Type B pancreatic cell (in vitro differentiated cells): Measurements from ENCODE around the gene TMEM130. TPM values are rescaled to one million over a fixed set of nuclear protein-coding genes. Genes with fewer than 3 reads are reported as not detected.
"Not testable (repeated sequence)": the region's sequence is repeated elsewhere in the genome, so short reads cannot be mapped to it uniquely, and the experiment has no call there.

Experiments
- DNase-seq: peaks from one replicate; pipeline ENCODE4 v3.0.0; 2021; ENCODE audit warnings: mixed read lengths; ENCODE audit not compliant: unreplicated experiment; ENCODE audit errors: extremely low spot score
- H3K27ac Mint-ChIP-seq: 2 replicates; pipeline ENCODE4 v1.8.0; 2021; ENCODE audit warnings: mild to moderate bottlenecking, mixed read lengths
- H3K27me3 Mint-ChIP-seq: 2 replicates; pipeline ENCODE4 v1.8.0; 2021; ENCODE audit warnings: mixed read lengths
- H3K36me3 Mint-ChIP-seq: 2 replicates; pipeline ENCODE4 v1.8.0; 2021; ENCODE audit warnings: mixed read lengths
- H3K4me1 Mint-ChIP-seq: one replicate; pipeline ENCODE4 v1.8.0; 2021; ENCODE audit warnings: mixed read lengths; ENCODE audit not compliant: unreplicated experiment
- H3K4me3 Mint-ChIP-seq: 2 replicates; pipeline ENCODE4 v1.8.0; 2021; ENCODE audit warnings: mild to moderate bottlenecking, mixed read lengths
- H3K9me3 Mint-ChIP-seq: 2 replicates; pipeline ENCODE4 v1.8.0; 2021; ENCODE audit warnings: mixed read lengths
- CTCF ChIP-seq: fragments of 200-600 bp; sonication (generic); conservative IDR thresholded peaks from 2 replicates; pipeline ENCODE4 v1.5.0; 2021; ENCODE audit warnings: antibody characterized with exemption, mild to moderate bottlenecking
- total RNA-seq: library from RNA; stranded (reverse); gene quantifications from 2 replicates; pipeline ENCODE4 v1.2.1, GENCODE V29; 2021; ENCODE audit warnings: low replicate concordance

The TMEM130 gene
- total RNA-seq, 1 donor from 2014 or later = 1.2 TPM

GRCh38 chr7:98852826-98853225, 17.0 kb downstream of the TMEM130 start:
- DNase-seq = no peak

GRCh38 chr7:98848918-98849317, 20.9 kb downstream of the TMEM130 start:
- DNase-seq = no peak
- H3K27me3 Mint-ChIP-seq = peaks cover 3% of the 10 kb centered on the region
- no peaks in the 10 kb centered on the region for H3K9me3 Mint-ChIP-seq
- H3K4me1 Mint-ChIP-seq = peaks cover 4% of the 10 kb centered on the region
- no peak overlapping the region for H3K27ac Mint-ChIP-seq
- H3K4me3 Mint-ChIP-seq = no peak overlapping the region
- H3K36me3 Mint-ChIP-seq = peaks cover 4% of the 10 kb centered on the region
- TF ChIP-seq CTCF = no peak

More at GRCh38 chr7:98852826-98853225, 17.0 kb downstream of the TMEM130 start:
- H3K27me3 Mint-ChIP-seq = peaks cover 7% of the 10 kb centered on the region
- H3K4me3 Mint-ChIP-seq = no peak overlapping the region
- no peak overlapping the region for H3K27ac Mint-ChIP-seq
- H3K9me3 Mint-ChIP-seq = no peaks in the 10 kb centered on the region
- peaks cover 4% of the 10 kb centered on the region for H3K36me3 Mint-ChIP-seq
- peaks cover 7% of the 10 kb centered on the region for H3K4me1 Mint-ChIP-seq
- TF ChIP-seq CTCF = no peak

- DNase-seq, H3K9me3 Mint-ChIP-seq, H3K4me1 Mint-ChIP-seq, H3K36me3 Mint-ChIP-seq, H3K4me3 Mint-ChIP-seq, H3K27ac Mint-ChIP-seq, H3K27me3 Mint-ChIP-seq: not testable (repeated sequence)
Observed at GRCh38 chr7:98842552-98842951, 27.3 kb downstream of the TMEM130 start.

- Mint-ChIP-seq H3K4me3 (no peak overlapping the region), H3K36me3 (no peaks in the 10 kb centered on the region), H3K27me3 (peaks cover 3% of the 10 kb centered on the region), H3K4me1 (peaks cover 7% of the 10 kb centered on the region), H3K27ac (no peak overlapping the region), H3K9me3 (no peaks in the 10 kb centered on the region)
- DNase-seq = peak; percentile 80
- TF ChIP-seq CTCF = peak; percentile 99
Observed at GRCh38 chr7:98841179-98841997, 28.4 kb downstream of the TMEM130 start.

- no peak for DNase-seq
Observed at GRCh38 chr7:98840722-98841121, 29.1 kb downstream of the TMEM130 start.

More at GRCh38 chr7:98840722-98841121, 29.1 kb downstream of the TMEM130 start:
- Mint-ChIP-seq H3K27me3 (peaks cover 3% of the 10 kb centered on the region), H3K4me1 (peaks cover 7% of the 10 kb centered on the region), H3K27ac (no peak overlapping the region), H3K4me3 (no peak overlapping the region), H3K36me3 (no peaks in the 10 kb centered on the region), H3K9me3 (no peaks in the 10 kb centered on the region)
- TF ChIP-seq CTCF = no peak
